Measurements from ENCODE around the gene ZNF526.

GRCh38 chr19:42269478-42270345, 49.6 kb downstream of the ZNF526 start:
- TF ChIP-seq POLR2A (IDR thresholded peaks at IDR 0.05) (no peak), CTCF (IDR thresholded peaks at IDR 0.05) (no peak), EP300 (IDR thresholded peaks at IDR 0.05) (no peak)

All from ovary (tissue), 3 donors.